WTC11 (cell line): ENCODE data around the gene LILRB3. TPM values are rescaled to one million over a fixed set of nuclear protein-coding genes. Genes with fewer than 3 reads are reported as not detected.

ENCODE experiments used
- ATAC-seq: fragments of 200-7000 bp; cut with Tn5 transposase; 2 replicates; pipeline ENCODE4 v1.10.0; 2021; ENCODE audit warnings: mild to moderate bottlenecking, moderate library complexity
- CTCF ChIA-PET: fragments of 300-600 bp; sonication (Branson Sonifier 250); formaldehyde crosslinking; loops from one replicate; lab custom pipeline; 2021; ENCODE audit warnings: antibody characterized with exemption; lab: Charles Lee
- POLR2A ChIA-PET: fragments of 350-600 bp; sonication (Branson Sonifier 250); formaldehyde crosslinking; loops from one replicate; lab custom pipeline; 2021; ENCODE audit warnings: antibody characterized with exemption; lab: Charles Lee
- DNase-seq: peaks from one replicate; pipeline ENCODE4 v3.0.0; 2021; ENCODE audit warnings: low spot score
- H3K27ac Mint-ChIP-seq: 2 replicates; pipeline ENCODE4 v1.8.0; 2021; ENCODE audit warnings: mixed read lengths
- H3K27me3 Mint-ChIP-seq: 2 replicates; pipeline ENCODE4 v1.8.0; 2021; ENCODE audit warnings: low read depth, mild to moderate bottlenecking, moderate library complexity, mixed read lengths
- H3K36me3 Mint-ChIP-seq: 2 replicates; pipeline ENCODE4 v1.8.0; 2021; ENCODE audit warnings: mixed read lengths
- H3K4me1 Mint-ChIP-seq: 2 replicates; pipeline ENCODE4 v1.8.0; 2022; ENCODE audit warnings: mixed read lengths
- H3K4me3 Mint-ChIP-seq: 2 replicates; pipeline ENCODE4 v1.8.0; 2021; ENCODE audit warnings: mild to moderate bottlenecking, moderate library complexity, mixed read lengths
- H3K9me3 Mint-ChIP-seq: 2 replicates; pipeline ENCODE4 v1.8.0; 2021; ENCODE audit warnings: mixed read lengths
- AR ChIP-seq: fragments of 250-450 bp; sonication (Bioruptor Pico); IDR thresholded peaks from 2 replicates; pipeline ENCODE4 v1.9.0; 2021; ENCODE audit warnings: mild to moderate bottlenecking
- CBFB ChIP-seq: sonication (generic); formaldehyde crosslinking; IDR thresholded peaks from 2 replicates; pipeline ENCODE4 v1.8.1; 2022; ENCODE audit warnings: mild to moderate bottlenecking, low read depth, missing genetic modification reagents
- CREM ChIP-seq: sonication (generic); formaldehyde crosslinking; IDR thresholded peaks from 2 replicates; pipeline ENCODE4 v1.8.1; 2022; ENCODE audit warnings: mild to moderate bottlenecking, missing genetic modification reagents, moderate library complexity
- CTCF ChIP-seq: fragments of 200-600 bp; IDR thresholded peaks from 2 replicates; pipeline ENCODE4 v1.8.0; 2022; ENCODE audit warnings: antibody characterized with exemption
- FOXJ3 ChIP-seq: sonication (generic); formaldehyde crosslinking; IDR thresholded peaks from 2 replicates; pipeline ENCODE4 v1.9.0; 2021; ENCODE audit warnings: missing genetic modification reagents, mild to moderate bottlenecking, borderline replicate concordance
- FOXK1 ChIP-seq: sonication (generic); formaldehyde crosslinking; IDR thresholded peaks from 2 replicates; pipeline ENCODE4 v1.8.0; 2022; ENCODE audit warnings: mild to moderate bottlenecking, moderate library complexity, missing genetic modification reagents
- FOXP1 ChIP-seq: sonication (generic); formaldehyde crosslinking; IDR thresholded peaks from 2 replicates; pipeline ENCODE4 v1.8.0; 2022; ENCODE audit warnings: missing genetic modification reagents, mild to moderate bottlenecking, moderate library complexity, borderline replicate concordance
- GABPB1 ChIP-seq: sonication (generic); formaldehyde crosslinking; IDR thresholded peaks from 2 replicates; pipeline ENCODE4 v1.8.1; 2023; ENCODE audit warnings: mild to moderate bottlenecking, missing genetic modification reagents
- NFATC4 ChIP-seq: fragments of 250-450 bp; sonication (Bioruptor Pico); IDR thresholded peaks from 2 replicates; pipeline ENCODE4 v1.9.0; 2021; ENCODE audit warnings: mild to moderate bottlenecking
- NFYB ChIP-seq: sonication (generic); formaldehyde crosslinking; conservative IDR thresholded peaks from 2 replicates; pipeline ENCODE4 v1.8.0; 2022; ENCODE audit warnings: low read depth, missing genetic modification reagents
- NR1H2 ChIP-seq: sonication (generic); formaldehyde crosslinking; IDR thresholded peaks from 2 replicates; pipeline ENCODE4 v1.9.0; 2021; ENCODE audit warnings: mild to moderate bottlenecking, moderate library complexity, missing genetic modification reagents
- SMAD4 ChIP-seq: sonication (generic); formaldehyde crosslinking; IDR thresholded peaks from 2 replicates; pipeline ENCODE4 v1.8.0; 2022; ENCODE audit warnings: mild to moderate bottlenecking, missing genetic modification reagents
- SP1 ChIP-seq: sonication (generic); formaldehyde crosslinking; conservative IDR thresholded peaks from 2 replicates; pipeline ENCODE4 v1.8.1; 2022; ENCODE audit warnings: missing genetic modification reagents
- USF2 ChIP-seq: sonication (generic); formaldehyde crosslinking; IDR thresholded peaks from 2 replicates; pipeline ENCODE4 v1.8.1; 2023; ENCODE audit warnings: mild to moderate bottlenecking, missing genetic modification reagents, moderate library complexity
- total RNA-seq: library from RNA; stranded (reverse); gene quantifications from 3 replicates; pipeline ENCODE4 v1.2.3, GENCODE V29; 2021
- TF ChIP-seq, protein P1 (sequence below): sonication (generic); formaldehyde crosslinking; IDR thresholded peaks from 2 replicates; pipeline ENCODE4 v1.8.0; 2022; ENCODE audit warnings: mild to moderate bottlenecking, missing genetic modification reagents
- TF ChIP-seq, protein P2 (sequence below): sonication (generic); formaldehyde crosslinking; IDR thresholded peaks from 2 replicates; pipeline ENCODE4 v1.8.1; 2022; ENCODE audit warnings: low read depth, missing genetic modification reagents, borderline replicate concordance
- TF ChIP-seq, protein P3 (sequence below): sonication (generic); formaldehyde crosslinking; IDR thresholded peaks from 2 replicates; pipeline ENCODE4 v1.8.0; 2023; ENCODE audit warnings: missing genetic modification reagents, mild to moderate bottlenecking, borderline replicate concordance
- TF ChIP-seq, protein P4 (sequence below): sonication (generic); formaldehyde crosslinking; IDR thresholded peaks from 2 replicates; pipeline ENCODE4 v1.8.1; 2023; ENCODE audit warnings: mild to moderate bottlenecking, missing genetic modification reagents

Gene LILRB3
- total RNA-seq, 1 experiment from 2014 or later: not detected

GRCh38 chr19:54179262-54179852 lies 43.5 kb downstream of the LILRB3 start (continued):
- TF ChIP-seq, protein P1, sequence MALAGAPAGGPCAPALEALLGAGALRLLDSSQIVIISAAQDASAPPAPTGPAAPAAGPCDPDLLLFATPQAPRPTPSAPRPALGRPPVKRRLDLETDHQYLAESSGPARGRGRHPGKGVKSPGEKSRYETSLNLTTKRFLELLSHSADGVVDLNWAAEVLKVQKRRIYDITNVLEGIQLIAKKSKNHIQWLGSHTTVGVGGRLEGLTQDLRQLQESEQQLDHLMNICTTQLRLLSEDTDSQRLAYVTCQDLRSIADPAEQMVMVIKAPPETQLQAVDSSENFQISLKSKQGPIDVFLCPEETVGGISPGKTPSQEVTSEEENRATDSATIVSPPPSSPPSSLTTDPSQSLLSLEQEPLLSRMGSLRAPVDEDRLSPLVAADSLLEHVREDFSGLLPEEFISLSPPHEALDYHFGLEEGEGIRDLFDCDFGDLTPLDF: no peak
- TF ChIP-seq, protein P2, sequence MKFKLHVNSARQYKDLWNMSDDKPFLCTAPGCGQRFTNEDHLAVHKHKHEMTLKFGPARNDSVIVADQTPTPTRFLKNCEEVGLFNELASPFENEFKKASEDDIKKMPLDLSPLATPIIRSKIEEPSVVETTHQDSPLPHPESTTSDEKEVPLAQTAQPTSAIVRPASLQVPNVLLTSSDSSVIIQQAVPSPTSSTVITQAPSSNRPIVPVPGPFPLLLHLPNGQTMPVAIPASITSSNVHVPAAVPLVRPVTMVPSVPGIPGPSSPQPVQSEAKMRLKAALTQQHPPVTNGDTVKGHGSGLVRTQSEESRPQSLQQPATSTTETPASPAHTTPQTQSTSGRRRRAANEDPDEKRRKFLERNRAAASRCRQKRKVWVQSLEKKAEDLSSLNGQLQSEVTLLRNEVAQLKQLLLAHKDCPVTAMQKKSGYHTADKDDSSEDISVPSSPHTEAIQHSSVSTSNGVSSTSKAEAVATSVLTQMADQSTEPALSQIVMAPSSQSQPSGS (CRISPR knock-in tag): no peak
- no peak for TF ChIP-seq FOXJ3 (CRISPR knock-in tag)
- no peak for TF ChIP-seq GABPB1 (CRISPR knock-in tag)
- TF ChIP-seq NR1H2: no peak
- no peak for TF ChIP-seq AR (CRISPR knock-in tag)
- TF ChIP-seq, protein P3, sequence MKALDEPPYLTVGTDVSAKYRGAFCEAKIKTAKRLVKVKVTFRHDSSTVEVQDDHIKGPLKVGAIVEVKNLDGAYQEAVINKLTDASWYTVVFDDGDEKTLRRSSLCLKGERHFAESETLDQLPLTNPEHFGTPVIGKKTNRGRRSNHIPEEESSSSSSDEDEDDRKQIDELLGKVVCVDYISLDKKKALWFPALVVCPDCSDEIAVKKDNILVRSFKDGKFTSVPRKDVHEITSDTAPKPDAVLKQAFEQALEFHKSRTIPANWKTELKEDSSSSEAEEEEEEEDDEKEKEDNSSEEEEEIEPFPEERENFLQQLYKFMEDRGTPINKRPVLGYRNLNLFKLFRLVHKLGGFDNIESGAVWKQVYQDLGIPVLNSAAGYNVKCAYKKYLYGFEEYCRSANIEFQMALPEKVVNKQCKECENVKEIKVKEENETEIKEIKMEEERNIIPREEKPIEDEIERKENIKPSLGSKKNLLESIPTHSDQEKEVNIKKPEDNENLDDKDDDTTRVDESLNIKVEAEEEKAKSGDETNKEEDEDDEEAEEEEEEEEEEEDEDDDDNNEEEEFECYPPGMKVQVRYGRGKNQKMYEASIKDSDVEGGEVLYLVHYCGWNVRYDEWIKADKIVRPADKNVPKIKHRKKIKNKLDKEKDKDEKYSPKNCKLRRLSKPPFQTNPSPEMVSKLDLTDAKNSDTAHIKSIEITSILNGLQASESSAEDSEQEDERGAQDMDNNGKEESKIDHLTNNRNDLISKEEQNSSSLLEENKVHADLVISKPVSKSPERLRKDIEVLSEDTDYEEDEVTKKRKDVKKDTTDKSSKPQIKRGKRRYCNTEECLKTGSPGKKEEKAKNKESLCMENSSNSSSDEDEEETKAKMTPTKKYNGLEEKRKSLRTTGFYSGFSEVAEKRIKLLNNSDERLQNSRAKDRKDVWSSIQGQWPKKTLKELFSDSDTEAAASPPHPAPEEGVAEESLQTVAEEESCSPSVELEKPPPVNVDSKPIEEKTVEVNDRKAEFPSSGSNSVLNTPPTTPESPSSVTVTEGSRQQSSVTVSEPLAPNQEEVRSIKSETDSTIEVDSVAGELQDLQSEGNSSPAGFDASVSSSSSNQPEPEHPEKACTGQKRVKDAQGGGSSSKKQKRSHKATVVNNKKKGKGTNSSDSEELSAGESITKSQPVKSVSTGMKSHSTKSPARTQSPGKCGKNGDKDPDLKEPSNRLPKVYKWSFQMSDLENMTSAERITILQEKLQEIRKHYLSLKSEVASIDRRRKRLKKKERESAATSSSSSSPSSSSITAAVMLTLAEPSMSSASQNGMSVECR (CRISPR knock-in tag): no peak

DNA sequence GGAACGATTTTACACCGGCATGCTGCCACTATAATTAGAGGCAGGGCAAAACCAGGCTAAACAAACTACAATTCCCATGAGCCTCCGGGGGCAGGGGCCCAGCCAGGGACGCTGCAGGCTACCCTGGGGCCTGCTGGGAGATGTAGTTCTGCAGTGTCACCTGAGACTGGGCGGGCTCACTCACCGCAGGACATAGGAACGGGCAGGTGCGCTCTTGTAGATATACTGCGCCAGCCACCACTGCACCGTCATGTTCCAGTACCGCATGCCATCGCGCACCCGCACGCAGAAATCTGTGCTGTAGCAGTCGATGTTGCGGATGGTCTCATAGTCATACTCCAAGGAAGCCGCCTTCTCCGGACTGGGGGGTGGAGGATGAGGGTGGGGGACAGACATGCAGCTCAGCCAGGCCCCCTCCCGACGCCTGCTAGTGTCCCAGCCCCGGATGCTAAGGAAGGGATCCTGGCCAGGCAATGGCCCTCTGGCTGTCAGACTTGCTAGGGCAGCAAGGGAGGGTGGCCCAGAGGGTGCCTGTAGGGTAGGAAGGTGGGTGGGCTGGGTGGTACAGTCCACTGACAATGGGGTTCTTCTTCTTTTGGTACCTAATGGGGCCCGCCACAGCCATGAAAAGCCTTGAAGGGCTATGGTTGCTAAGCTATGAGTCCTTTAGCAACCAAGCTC lies 44.1 kb downstream of the LILRB3 start:
- Mint-ChIP-seq H3K27me3 (no peaks in the 10 kb centered on the region), H3K9me3 (no peaks in the 10 kb centered on the region), H3K36me3 (peaks cover 20% of the 10 kb centered on the region), H3K4me3 (no peak overlapping the region), H3K27ac (no peak overlapping the region; the same call in 1 of the 2 replicates), H3K4me1 (peaks cover 14% of the 10 kb centered on the region)
- ATAC-seq (peak; percentile 78), DNase-seq (peak; percentile 81)
- ChIA-PET CTCF (interaction anchor here (1.9 to 2.3 kb wide), 2 partner anchors 11 to 212 kb away, joined by 13 to 84 read pairs; partner anchors contain the start of genes MBOAT7 and TSEN34), POLR2A (no interaction called here)
- TF ChIP-seq FOXK1 (CRISPR knock-in tag): 0 out of 2 replicates have a peak, but pooled peaks have one; percentile 43
- 0 out of 2 replicates have a peak, but pooled peaks have one; percentile 56 for TF ChIP-seq FOXP1 (CRISPR knock-in tag)
- TF ChIP-seq SMAD4 (CRISPR knock-in tag): no peak
- no peak for TF ChIP-seq NFATC4 (CRISPR knock-in tag)
- TF ChIP-seq SP1 (CRISPR knock-in tag): peak; percentile 46; the same call in 1 of the 2 replicates
- peak; percentile 44; the same call in 1 of the 2 replicates for TF ChIP-seq USF2 (CRISPR knock-in tag)
- no peak for TF ChIP-seq CBFB (CRISPR knock-in tag)
- no peak for TF ChIP-seq CTCF
- TF ChIP-seq, protein P4, sequence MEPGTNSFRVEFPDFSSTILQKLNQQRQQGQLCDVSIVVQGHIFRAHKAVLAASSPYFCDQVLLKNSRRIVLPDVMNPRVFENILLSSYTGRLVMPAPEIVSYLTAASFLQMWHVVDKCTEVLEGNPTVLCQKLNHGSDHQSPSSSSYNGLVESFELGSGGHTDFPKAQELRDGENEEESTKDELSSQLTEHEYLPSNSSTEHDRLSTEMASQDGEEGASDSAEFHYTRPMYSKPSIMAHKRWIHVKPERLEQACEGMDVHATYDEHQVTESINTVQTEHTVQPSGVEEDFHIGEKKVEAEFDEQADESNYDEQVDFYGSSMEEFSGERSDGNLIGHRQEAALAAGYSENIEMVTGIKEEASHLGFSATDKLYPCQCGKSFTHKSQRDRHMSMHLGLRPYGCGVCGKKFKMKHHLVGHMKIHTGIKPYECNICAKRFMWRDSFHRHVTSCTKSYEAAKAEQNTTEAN (CRISPR knock-in tag): no peak
- TF ChIP-seq CREM (CRISPR knock-in tag): no peak
- no peak for TF ChIP-seq NFYB (CRISPR knock-in tag)
